OCI-LY3 (cell line): ENCODE results near the gene FAM118B.

Experiments
- EZH2phosphoT487 ChIP-seq: fragments of 200-600 bp; shearing (Covaris generic); IDR thresholded peaks from 2 replicates; pipeline ENCODE4 v1.6.1; 2018; ENCODE audit warnings: antibody characterized with exemption, mixed run types, low read depth
- TF ChIP-seq, protein P1 (sequence below): fragments of 200-600, 300-600 bp; sonication (generic); IDR thresholded peaks from 2 replicates; pipeline ENCODE4 v1.5.1; 2014; ENCODE audit warnings: antibody characterized with exemption, low read length, low read depth

DNA sequence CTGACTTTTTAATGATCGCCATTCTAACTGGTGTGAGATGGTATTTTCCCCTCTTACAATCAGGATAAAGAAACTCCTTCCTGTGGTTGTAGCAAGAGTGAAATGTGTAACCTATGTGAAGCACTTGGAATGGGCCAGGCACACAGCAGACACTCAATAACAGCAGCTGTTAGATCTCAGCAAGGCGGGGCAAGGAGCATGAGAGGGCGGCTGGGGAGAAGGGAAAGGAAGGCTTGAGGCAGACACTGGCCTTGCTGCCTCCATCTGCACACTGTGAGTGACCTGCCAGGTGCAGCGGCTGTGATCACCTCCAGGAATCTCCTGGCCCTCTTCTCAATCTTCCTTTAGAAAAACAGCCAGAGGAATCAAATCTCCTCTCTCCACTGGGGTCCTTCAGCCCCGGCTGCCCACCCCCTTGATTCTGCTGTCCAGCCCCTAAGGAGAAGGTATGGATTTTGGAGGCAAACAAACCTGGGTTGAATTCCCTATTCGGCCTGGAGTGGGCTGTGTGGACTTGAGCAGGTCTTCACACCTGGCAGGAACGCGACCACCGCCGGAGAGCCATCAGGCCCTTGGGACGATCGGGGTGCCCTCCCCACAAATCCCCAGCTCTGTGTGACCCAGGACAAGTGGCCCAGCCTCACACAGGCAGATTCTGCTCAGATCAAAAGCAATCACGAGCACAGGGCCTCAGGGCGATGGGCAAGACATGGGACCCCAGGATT is 49.1 kb upstream of the FAM118B start:
- TF ChIP-seq, protein P1, sequence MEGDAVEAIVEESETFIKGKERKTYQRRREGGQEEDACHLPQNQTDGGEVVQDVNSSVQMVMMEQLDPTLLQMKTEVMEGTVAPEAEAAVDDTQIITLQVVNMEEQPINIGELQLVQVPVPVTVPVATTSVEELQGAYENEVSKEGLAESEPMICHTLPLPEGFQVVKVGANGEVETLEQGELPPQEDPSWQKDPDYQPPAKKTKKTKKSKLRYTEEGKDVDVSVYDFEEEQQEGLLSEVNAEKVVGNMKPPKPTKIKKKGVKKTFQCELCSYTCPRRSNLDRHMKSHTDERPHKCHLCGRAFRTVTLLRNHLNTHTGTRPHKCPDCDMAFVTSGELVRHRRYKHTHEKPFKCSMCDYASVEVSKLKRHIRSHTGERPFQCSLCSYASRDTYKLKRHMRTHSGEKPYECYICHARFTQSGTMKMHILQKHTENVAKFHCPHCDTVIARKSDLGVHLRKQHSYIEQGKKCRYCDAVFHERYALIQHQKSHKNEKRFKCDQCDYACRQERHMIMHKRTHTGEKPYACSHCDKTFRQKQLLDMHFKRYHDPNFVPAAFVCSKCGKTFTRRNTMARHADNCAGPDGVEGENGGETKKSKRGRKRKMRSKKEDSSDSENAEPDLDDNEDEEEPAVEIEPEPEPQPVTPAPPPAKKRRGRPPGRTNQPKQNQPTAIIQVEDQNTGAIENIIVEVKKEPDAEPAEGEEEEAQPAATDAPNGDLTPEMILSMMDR: no peak
- TF ChIP-seq EZH2phosphoT487: no peak
